PC-9 (cell line): ENCODE data around the gene TTI1.

Experiments used
- EZH2 ChIP-seq: fragments of 200-600 bp; sonication (generic); IDR thresholded peaks from 2 replicates; pipeline ENCODE4 v1.8.0; 2017; ENCODE audit warnings: antibody characterized with exemption, low read depth
- TF ChIP-seq, protein P1 (sequence below): fragments of 200-600 bp; sonication (generic); conservative IDR thresholded peaks from 2 replicates; pipeline ENCODE4 v1.6.1; 2017; ENCODE audit warnings: mixed run types, antibody characterized with exemption, mild to moderate bottlenecking, moderate library complexity

DNA sequence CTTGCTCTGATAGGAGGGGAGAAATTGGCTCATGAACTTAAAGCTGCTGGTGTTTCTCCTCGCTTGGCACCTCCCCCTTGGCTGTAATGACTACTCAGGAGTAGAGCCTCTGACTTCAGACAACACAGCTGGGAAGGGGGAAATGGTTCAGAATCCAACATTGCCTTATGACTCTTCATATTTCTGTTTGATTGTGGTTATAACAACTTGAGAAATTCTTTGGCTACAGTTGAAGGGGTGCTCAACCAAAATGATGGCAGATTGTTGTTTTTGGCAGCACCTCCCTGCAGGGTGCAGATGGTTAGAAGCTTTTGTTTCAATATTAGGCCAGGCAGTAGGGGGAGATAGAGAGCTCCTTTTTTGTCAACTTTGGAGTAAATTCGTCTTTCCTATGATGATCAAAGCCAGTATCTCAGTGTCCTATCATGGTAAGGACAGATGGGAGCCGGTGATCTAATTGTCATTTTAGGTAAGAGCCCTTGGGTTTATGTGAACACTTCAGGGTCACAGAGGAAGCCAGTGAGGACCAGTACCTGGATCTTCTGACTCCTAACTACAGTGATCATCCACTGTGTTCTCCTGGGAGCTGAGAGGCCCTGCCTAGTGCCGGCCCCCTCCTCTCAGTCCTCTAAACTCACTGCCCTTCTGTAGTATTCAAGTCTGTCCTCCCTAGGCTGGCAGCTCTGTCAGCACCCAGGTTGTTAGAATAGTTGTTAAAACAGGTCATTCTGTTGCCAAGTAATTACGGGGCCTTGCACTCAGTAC is 40.2 kb upstream of the TTI1 start:
- TF ChIP-seq, protein P1, sequence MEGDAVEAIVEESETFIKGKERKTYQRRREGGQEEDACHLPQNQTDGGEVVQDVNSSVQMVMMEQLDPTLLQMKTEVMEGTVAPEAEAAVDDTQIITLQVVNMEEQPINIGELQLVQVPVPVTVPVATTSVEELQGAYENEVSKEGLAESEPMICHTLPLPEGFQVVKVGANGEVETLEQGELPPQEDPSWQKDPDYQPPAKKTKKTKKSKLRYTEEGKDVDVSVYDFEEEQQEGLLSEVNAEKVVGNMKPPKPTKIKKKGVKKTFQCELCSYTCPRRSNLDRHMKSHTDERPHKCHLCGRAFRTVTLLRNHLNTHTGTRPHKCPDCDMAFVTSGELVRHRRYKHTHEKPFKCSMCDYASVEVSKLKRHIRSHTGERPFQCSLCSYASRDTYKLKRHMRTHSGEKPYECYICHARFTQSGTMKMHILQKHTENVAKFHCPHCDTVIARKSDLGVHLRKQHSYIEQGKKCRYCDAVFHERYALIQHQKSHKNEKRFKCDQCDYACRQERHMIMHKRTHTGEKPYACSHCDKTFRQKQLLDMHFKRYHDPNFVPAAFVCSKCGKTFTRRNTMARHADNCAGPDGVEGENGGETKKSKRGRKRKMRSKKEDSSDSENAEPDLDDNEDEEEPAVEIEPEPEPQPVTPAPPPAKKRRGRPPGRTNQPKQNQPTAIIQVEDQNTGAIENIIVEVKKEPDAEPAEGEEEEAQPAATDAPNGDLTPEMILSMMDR, result peak; percentile 85
- TF ChIP-seq EZH2, result no peak
